Skin epidermis (tissue), 12 donors: Measurements from ENCODE around the gene IL1RL2.

Experiments
- H3K27ac ChIP-seq, 21 experiments: fragments of 200-600 bp; sonication (generic) in 11 of 21; one replicate each; pipeline ENCODE4 v1.5.0; 2020; ENCODE audit warnings: mild to moderate bottlenecking in 3 of 21, inconsistent platforms in 2 of 21, moderate library complexity in 2 of 21
- H3K4me3 ChIP-seq, 7 experiments: fragments of 200-600 bp; sonication (generic) in 2 of 7; one replicate each; pipeline ENCODE4 v1.5.0; 2020; ENCODE audit warnings: inconsistent platforms in 2 of 7, mild to moderate bottlenecking in 2 of 7, moderate library complexity in 1 of 7

IL1RL2 gene

GRCh38 chr2:102283996-102284395 lies 97.2 kb downstream of the IL1RL2 start:
- no peak overlapping the region for H3K4me3 ChIP-seq
- H3K27ac ChIP-seq, result no peak overlapping the region

- H3K27ac ChIP-seq, result no peak overlapping the region
- no peak overlapping the region for H3K4me3 ChIP-seq
Observed at GRCh38 chr2:102284611-102285010, 97.8 kb downstream of the IL1RL2 start.

- Histone ChIP-seq H3K4me3 (no peak overlapping the region), H3K27ac (no peak overlapping the region)
Observed at GRCh38 chr2:102285368-102285767, 98.5 kb downstream of the IL1RL2 start.

- H3K4me3 ChIP-seq, result no peak overlapping the region
- no peak overlapping the region for H3K27ac ChIP-seq
Observed at GRCh38 chr2:102286041-102286440, 99.2 kb downstream of the IL1RL2 start.

GRCh38 chr2:102289129-102289528 lies 102.3 kb downstream of the IL1RL2 start:
- Histone ChIP-seq H3K27ac (no peak overlapping the region), H3K4me3 (no peak overlapping the region)
